Measurements from ENCODE around the gene CA12.

CA12 gene

DNA sequence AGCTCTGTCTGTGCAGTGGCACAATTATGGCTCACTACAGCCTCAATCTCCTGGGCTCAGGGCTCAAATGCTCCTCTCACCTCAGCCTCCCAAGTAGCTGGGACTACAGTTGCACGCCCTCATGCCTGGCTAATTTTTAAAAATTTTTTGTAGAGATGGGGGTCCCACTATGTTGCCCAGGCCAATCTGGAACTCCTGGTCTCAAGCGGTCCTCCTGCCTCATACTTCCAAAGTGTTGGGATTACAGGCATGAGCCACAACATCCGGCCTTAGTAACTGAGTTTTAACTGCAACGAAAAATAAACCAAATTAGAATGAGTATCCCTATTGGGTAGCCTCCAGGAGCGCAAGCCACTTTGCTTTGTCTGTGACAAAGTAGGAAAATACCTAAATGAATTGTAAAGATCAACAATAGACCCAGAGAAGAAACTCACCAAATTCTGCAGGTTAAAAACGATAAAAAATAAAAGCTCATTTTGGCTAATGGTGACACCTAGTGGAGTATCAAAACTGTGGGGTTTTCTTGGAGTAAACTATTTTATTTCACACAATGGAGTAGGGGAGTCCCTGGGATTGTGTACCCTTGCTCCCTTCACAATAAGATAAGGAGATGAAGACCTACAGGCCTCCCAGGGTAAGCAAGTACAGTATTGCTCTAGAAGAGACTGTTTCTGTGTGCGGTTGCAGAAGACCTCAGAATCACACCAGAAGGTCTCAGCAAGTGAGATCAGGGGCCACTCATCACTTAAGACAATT, 21.0 kb upstream of the CA12 start:
- DNase-seq: peak in 1 of 56 donors; percentile 30

DNA sequence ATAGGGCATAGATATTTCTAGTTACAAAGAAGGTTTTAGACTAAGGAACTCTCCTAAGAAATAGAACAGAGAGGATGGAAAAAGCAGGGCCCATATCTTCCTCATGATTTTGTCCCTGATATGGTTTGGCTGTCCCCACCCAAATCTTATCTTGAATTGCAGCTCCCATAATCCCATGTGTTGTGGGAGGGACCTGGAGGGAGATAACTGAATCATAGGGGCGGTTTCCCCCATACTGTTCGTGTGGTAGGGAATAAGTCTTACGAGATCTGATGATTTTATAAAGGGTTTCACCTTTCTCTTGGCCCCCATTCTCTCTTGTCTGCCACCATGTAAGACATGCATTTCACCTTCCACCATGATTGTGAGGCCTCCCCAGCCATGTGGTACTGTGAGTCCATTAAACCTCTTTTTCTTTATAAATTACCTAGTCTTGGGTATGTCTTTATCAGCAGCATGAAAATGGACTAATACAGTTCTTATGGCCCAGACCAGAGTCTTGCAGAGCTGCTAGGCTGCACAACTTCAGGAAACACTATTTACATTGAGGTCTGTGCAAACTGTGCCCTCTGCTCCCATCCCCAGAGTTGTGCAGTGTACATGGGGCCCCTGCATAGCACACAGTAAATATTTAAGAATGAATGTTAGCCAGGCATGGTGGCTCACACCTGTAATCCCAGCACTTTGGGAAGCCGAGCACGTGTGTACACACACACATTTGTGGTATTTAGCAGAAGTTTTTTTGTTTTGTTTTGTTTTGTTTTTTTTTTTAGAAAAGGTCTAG, 20.3 kb upstream of the CA12 start:
- no peak for DNase-seq

DNA sequence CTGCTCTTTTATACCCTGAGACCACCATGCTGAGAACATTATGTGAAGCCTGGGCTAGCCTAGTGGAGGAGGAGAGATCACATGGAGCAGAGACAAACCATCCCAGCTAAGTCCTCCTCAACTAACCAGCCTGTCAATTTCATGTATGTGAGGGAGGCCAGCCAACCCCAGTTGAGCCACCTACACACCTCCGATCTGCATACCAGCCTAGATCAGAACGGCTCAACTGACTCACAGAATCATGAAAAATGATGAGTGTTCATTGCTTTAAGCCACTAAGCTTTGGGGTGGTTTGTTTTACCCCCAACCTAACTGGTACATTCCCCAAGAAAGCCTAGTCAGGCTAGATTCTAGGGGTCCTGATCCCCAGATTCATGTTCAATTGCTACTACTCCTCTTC, 19.4 kb upstream of the CA12 start:
- DNase-seq: no peak

DNA sequence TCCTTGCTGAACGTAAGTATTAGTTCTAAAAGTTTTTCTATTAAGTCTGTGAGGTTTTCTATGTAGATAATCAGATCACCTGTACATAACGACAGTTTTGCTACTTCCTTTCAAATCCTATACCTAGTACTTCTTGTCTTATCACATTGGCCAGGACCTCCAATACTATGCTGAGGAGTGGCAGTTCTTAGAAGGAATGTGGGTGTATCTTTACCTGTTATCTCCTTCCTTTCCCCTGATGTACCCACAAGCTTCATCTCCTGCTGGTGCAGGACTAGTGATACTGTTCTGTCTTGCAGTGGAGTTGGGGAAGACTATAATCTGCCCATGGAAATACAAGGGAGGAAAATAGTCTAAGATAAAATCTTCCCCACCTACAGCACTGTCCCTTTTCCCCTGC, 16.8 kb upstream of the CA12 start:
- no peak for DNase-seq

DNA sequence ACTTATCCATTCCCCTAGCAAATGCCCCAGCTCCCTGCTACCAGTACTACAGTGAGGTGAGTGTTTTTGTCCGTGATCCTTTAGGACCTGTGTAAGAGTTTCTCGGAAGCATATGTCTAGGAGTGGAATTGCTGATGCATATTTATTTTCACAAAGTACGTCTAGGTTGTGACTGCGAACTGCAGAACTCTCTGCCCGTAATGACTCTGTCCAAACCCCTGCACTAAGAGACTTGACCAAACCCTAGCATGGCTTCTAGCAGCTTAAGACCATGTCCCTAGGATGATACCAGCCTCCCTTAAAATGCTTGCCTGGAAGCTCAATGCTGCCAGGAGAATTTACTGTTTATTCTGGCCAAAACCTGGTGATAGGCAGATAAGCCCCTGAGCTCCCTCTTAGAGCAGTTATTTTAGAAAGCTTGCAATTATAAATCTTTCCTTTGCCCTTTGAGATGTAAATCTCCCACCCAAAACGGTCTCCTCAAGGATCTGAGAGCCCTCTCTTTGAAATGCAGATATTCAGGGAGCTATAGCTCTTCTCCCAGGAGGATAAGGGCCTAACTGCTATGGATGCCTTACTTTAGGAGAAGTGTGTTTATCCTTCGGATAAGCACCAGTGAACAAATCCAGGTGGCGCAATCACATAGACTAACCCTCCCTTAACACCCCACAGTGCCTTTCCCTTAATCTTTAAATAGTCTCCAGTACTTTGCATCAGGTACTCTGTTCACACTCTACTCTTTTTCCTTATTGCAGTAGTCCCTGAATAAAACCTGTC, 14.7 kb upstream of the CA12 start:
- no peak for DNase-seq

DNA sequence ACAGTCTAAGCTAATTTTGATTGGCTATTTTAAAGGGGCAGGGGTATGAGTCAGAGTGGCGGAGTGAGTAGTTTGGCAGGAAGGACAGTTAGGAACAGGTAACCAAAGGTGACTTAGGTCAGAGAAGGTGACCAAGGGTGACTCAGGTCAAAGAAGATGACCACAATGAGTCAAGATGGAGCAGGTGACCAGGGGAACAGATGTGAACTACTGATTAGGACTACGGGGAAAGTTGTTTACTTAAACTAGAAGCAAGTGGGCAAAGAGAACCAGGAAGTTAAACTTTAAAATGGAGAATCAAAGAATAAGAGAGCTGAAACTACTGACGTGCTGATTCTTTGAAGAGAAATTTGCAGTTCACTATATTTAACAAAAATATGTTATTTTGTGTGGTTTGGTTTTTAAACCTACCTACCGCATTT, 14.1 kb upstream of the CA12 start:
- no peak for DNase-seq

DNA sequence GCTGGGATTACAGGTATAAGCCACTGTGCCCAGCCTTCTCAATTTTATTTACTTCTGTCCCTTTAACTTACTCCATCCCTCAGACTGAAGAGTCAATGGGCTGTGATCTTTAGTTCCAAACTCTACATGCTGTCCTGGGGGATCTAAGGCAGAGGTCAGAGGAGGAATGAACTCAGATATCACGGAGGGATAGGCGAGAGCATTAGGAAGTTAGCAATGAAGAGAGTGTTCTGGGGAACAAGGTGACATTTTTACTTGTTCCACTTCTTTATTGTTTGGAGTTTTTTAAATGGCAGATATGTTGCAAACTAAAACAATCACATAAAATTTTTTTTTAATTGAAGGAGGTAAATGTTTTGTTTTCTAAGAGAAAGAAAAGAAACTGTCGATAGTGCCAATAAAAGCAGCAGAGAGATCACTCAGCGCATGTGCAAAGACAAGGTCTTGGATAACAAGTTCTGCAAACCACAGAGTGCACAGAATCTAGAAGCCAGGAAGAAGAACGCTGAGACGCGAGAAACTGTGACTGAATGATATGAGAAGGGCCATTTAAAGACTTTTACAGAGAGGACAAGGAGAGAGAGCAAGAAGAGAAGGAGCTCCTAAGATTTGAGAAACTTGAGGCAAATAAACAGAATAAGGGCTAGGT, 10.8 kb upstream of the CA12 start:
- DNase-seq: no peak

DNA sequence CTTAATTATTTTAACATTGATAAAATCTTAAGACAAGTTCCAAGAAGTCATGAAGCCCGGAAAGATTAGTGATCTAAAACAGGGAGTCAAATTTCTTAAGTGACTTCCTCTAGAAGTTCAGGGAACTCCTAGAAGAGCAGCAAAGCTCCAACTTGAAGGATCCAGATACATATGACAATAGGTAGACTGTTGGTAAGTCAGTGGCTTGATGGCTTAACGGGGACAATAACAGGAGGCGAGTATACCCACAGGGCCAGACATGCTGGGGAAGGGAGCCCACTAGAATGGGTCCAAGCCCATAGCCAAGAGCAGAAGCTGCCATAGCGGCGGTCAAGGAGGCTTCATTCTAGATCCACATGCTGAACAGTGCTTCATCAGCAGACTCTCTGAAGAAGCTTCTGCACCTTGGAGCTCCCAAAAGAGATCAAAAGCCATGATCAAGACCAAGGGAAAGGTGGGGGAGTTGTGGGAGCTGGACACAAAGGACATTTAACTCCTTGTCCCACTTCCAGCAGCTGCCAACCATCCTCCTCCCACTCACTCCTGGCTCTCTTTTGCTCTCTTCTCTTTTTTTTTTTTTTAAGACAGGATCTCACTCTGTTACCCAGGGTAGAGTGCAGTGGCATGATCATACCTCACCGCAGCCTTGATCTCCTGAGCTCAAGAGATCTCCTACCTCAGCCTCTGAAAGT, 10.2 kb upstream of the CA12 start:
- no peak for DNase-seq

DNA sequence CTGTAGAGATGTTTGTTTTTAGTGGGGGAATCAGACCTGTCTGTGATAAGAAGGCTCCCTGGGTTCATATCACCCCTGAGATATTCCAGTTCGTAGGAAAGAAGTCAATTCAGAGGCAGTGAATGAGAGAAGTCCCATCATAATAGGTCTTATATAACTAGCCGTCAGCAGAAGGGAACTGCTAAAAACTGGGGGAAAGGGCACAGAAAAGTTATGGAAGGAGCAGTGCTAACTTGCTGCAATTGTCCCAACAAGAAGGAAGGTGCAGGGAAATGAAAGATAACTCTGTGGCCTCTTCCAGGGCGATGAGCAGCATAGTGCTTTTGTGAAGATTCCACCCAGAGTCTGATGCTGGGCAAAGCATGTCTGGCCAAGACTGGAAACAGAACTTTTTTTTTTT, 9.0 kb upstream of the CA12 start:
- no peak for DNase-seq

DNA sequence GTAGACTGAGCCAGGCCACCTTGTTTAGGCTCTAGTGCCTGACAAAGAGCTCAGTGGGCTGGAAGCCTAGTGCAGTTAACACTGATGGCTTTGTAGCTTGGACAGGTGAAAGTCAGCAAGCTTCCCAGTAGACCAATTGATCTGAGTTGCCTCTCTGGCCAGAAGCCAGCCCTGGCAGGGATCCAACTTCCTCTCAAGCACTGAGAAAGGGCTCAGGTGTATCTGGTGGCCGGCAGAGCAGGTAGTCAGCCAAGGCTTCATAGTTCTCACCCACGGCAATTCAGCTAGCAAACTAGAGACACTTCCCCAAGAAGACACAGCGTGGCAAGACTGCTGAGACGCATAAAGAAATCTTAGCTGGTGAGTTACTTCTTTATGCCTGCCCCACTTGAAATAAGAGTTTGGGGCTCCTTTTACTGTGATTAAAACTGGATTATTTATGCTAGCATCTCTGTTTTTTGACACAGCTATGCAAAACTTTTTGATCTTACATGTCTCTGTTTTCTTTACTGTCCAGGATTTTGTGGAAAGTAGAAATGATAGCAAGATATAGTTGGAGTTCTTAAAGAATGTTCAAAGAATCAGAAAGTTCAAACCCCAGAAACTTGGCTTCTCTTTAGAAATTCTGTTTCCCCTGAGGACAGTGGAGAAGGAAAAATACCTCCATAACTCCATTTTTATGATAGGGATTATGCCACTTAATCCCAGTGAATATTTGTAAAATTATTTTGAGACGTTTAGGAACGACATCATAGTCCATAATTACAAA, 8.4 kb upstream of the CA12 start:
- peak in 1 of 56 donors; percentile 28 for DNase-seq

DNA sequence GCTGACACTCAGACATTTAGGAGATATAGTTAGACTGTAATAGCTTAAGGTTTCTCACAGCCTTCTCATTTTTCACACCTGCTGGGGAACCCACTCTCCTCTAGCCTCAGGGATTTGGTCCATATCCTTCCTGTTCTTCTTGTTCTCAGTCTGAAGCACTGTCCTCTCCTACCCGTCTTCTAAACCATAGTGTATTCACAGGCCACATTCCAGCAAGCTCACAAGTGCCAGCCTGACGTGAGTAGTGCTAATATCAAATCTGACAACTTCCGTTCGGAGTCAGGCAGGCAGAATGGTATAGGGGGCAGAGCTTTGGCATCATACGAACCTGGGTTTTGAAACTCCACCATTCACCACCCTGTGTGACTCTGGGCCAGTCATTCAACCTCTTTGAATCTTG, 6.9 kb upstream of the CA12 start:
- no peak for DNase-seq

DNA sequence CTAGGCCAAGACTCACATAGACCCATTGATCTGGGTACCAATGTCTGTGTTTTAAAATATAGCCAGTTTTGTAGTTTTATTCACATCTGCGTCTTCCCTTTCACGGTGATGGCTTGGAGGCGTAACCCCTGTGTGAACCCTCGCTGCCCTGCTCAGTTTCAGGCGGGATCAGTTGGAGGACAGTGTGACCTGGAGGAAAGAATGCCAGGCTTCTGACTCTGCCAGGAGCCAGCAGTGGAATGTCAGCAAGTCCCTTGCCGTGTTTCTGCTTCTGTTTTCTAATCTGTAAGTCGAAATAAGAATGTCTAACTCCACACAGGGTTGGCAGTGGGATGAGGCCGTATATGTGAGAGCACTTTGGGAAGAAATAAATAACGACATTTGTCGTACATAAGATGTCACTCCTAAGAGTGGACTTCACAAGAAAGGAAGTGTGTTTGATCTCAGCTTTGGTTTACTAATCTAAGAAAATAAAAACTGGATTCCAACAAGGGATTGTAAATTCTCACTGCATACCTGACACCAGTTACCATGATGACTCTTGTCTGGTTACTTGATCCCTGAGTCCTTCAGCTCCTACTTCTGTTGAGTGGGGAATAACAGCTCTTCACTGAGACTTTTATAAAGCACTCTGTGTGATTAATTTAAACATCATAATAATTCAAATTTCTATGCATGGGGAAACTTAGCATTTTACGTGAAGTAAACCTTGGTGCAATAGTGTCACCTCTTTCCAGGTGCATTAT, 6.3 kb upstream of the CA12 start:
- DNase-seq: no peak

DNA sequence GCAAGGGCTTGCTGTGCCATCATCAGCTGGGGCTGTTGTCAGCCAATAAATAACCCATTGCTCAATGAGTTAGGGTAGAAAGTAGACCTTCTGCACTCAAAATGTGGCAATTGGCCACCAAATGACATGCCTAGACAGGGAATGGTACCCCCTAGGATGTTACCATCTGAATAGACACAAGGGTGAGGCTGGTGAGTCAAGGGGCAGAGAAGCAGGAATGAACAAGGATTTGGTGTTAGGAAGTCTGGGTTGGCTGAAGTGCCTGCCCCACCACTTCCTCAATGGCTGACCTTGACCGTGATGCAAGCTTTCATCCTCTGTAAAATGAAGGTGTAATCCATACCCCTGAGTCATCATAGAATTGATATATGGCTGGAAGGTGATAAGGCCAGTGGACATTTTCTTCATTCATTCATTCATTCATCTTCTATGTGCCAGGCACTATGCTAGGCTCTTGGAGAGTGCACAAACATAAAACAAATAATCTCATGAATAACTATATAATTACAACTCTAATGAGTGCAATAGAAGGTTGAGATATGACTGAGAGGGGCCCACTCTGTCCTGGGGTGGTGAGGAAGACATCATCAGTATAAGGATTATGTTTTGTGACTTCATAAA, 4.4 kb upstream of the CA12 start:
- DNase-seq: no peak

DNA sequence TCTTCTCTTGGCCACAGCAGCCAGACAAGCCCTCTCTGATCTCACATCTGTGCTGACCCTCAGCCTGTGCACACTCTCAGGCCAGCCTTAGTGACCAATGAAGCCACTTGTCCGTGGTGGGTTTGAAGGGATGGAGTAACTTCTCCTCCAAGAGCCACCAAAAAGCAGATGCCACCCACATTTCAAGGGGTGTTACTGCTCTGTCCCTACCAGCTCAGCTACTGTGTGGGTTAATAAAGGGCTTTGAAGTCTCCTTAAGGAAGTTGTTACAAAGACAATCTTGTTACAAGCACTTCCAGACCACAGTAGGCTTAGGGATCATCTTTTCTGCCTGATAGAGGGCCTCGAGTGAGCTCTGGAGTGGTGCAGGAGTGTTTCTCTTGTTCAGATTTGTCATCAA, 3.3 kb upstream of the CA12 start:
- no peak for DNase-seq

DNA sequence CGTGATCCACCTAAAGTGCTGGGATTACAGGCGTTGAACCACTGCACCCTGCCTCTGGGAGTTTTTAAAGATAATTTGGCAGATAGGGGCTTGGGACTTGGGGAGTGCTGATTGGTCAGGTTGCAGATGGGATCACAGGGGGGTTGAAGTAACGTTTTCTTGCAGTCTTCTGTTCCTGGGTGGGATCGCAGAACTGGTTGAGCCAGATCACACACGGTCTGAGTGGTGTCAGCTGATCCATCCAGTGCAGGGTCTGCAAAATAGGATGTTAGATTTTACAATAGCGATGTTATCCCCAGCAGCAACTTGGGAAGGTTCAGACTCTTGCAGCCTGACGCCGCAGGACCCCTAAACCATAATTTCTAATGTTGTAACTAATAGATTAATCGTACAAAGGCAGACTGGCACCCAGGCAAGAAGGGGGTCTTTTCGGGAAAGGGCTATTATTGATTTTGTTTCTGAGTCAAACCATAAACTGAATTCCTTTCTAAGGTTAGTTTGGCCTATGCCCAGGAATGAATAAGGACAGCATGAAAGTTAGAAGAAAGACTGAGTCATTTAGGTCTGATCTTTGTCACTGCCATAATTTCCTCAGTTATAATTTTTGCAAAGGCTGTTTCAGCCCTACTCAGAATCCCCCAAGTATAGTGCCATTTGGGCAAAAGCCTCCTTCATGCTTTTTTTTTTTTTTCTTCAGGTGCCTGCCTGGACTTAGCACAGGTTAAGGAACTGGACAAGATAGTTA, 1.5 kb upstream of the CA12 start:
- DNase-seq: no peak

DNA sequence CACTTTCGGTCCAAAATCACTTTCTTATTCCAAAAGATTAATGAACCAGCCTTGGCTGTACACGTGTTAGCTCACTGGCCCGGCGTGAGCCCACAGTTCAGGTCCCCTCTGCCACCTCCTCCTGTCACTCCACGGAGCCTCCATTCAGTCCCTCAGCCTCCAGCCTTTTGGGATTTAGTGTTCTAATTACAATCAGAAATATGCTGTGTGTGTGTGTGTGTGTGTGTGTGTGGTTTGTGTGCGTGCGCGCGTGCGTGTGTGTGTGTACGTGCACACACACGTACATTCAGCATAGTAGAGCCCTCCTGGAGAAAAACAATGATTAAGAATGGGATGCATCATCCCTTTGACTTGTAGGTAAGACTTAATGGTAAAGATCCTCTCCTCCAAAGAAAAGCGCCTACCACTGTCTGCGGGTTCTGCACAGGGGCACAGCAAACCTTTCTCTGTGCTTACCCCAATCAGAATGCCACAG, 801 bp downstream of the CA12 start:
- DNase-seq: no peak

DNA sequence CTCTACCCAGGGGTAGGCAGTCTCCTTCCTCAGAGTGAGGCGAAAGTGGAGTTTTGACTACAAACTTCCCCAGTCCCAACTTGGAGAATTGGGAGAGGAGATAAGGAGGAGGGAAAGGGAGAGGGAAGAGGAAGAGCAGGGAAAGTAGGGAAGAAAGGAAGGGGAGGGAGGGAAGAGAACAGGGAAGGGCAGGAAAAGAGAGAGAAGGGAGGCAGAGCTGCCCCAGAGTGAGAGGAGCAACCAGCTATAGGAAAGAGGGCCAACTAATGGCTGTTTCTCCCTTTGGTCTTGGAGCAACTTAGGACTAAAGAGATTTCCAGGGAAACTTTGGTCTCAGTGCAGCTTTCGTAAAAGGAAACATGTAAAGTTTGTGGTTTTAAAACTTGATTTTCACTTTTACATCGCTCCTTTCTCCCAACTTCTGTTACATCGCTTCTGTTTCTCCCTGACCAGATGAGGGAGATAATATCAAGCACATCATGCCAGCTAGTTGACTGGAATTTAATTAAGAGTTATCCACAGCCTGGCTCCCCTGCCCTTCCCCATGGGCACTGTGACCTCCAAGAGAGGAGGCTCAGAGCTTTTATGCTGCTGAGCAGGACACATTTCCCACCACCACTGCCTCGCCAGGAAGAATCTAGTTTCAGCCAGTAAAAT, 1.4 kb downstream of the CA12 start:
- DNase-seq: no peak
